BE2C (cell line): Measurements from ENCODE around the gene TBC1D21.

Experiments
- DNase-seq: peaks from one replicate; pipeline ENCODE4 v3.0.0-alpha.2; 2020
- H3K27me3 ChIP-seq: fragments of 250-450 bp; sonication (Bioruptor Pico); 2 replicates; pipeline ENCODE4 v1.5.1; 2020; ENCODE audit warnings: mild to moderate bottlenecking
- H3K36me3 ChIP-seq: fragments of 250-450 bp; sonication (Bioruptor Pico); 2 replicates; pipeline ENCODE4 v1.5.1; 2020; ENCODE audit warnings: mild to moderate bottlenecking
- H3K4me1 ChIP-seq: fragments of 250-450 bp; sonication (Bioruptor Pico); 2 replicates; pipeline ENCODE4 v1.5.1; 2020
- H3K4me3 ChIP-seq: 2 replicates; pipeline ENCODE4 v1.5.1; 2011; ENCODE audit warnings: low read depth, low read length
- H3K9me3 ChIP-seq: fragments of 250-450 bp; sonication (Bioruptor Pico); 2 replicates; pipeline ENCODE4 v1.5.1; 2020
- TF ChIP-seq, protein P1 (sequence below): IDR thresholded peaks from 2 replicates; pipeline ENCODE4 v1.5.1; 2012; ENCODE audit warnings: mild to moderate bottlenecking, low read depth, low read length

Gene TBC1D21

DNA sequence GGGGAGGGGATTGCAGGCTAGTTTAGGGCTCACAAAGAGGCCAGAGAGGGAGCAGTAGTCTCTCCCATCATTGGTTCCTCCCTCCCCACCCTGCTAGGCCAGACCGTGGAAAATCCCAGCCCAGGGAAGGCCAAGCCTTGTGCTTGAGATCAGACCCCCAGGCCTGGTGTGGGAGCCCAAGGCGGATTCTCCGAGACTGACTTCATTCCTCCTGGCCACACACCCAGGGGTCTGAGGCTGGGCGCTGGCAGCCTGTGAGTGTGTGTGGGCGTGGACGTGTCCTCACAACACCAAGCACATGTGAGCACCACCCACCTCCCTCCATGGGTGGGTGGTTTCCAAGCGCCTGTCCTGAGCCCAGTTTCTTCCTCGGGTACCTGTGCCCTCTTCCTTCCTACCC, 57.0 kb downstream of the TBC1D21 start:
- peaks cover 11% of the 10 kb centered on the region for H3K4me1 ChIP-seq

DNA sequence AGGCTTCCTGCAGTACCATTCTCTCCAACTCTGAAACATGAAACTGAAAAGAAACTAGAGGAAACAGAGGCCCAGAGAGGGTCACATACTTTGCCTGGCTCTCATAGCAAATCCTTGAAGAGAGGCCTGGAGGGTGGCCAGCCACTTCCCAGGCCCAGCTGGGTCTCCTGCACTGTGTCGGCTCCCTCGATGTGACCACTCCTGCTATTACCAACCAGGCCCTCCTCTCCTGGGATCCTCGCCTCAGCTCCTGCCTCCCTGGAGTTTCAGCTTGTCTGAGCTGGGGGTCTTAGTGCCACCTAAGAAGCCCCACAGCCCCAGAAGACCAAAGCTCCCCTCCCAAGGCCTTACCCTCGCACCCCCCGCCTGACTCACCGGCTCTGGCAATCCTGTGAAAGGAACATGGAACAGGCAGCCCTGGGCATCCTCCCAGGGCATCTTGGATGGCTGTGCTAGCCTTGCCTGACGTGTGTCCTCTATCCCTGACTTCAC, 57.5 kb downstream of the TBC1D21 start:
- TF ChIP-seq, protein P1, sequence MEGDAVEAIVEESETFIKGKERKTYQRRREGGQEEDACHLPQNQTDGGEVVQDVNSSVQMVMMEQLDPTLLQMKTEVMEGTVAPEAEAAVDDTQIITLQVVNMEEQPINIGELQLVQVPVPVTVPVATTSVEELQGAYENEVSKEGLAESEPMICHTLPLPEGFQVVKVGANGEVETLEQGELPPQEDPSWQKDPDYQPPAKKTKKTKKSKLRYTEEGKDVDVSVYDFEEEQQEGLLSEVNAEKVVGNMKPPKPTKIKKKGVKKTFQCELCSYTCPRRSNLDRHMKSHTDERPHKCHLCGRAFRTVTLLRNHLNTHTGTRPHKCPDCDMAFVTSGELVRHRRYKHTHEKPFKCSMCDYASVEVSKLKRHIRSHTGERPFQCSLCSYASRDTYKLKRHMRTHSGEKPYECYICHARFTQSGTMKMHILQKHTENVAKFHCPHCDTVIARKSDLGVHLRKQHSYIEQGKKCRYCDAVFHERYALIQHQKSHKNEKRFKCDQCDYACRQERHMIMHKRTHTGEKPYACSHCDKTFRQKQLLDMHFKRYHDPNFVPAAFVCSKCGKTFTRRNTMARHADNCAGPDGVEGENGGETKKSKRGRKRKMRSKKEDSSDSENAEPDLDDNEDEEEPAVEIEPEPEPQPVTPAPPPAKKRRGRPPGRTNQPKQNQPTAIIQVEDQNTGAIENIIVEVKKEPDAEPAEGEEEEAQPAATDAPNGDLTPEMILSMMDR = no peak
- no peaks in the 10 kb centered on the region for H3K36me3 ChIP-seq

More for the DNA sequence above, 57.0 kb downstream of the TBC1D21 start:
- H3K27me3 ChIP-seq = peaks cover 16% of the 10 kb centered on the region
- no peaks in the 10 kb centered on the region for H3K36me3 ChIP-seq
- TF ChIP-seq, protein P1 = no peak
- no peak for DNase-seq
- H3K9me3 ChIP-seq = no peaks in the 10 kb centered on the region
- no peak overlapping the region for H3K4me3 ChIP-seq

DNA sequence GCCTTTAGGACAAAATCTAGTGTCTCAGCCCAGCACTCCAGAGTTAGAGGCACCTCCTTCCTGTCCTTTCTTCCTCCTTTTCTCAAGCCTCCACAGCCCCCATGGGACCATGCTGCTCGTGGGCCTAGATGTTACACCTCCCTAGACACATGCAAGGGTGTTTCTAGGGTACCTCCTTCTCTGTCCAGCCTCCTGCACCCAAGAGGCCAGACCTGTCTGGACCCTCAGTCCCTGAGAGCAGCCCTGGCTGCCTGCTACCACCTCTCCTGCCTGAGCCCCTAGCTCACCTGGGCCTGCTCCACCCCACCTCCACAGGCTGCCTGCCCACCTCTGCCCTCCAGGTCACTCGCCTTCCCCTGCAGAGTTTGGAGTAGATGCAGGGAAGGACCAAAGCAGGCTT, 58.1 kb downstream of the TBC1D21 start:
- H3K36me3 ChIP-seq = no peaks in the 10 kb centered on the region
- no peaks in the 10 kb centered on the region for H3K9me3 ChIP-seq
- DNase-seq = no peak
- H3K4me1 ChIP-seq = peaks cover 10% of the 10 kb centered on the region
- TF ChIP-seq, protein P1 = no peak
- H3K27me3 ChIP-seq = peaks cover 16% of the 10 kb centered on the region
- no peak overlapping the region for H3K4me3 ChIP-seq

More for the DNA sequence above, 57.5 kb downstream of the TBC1D21 start:
- H3K4me3 ChIP-seq = no peak overlapping the region
- H3K27me3 ChIP-seq = peaks cover 16% of the 10 kb centered on the region
- H3K9me3 ChIP-seq = no peaks in the 10 kb centered on the region
- peaks cover 11% of the 10 kb centered on the region for H3K4me1 ChIP-seq
- DNase-seq = no peak

DNA sequence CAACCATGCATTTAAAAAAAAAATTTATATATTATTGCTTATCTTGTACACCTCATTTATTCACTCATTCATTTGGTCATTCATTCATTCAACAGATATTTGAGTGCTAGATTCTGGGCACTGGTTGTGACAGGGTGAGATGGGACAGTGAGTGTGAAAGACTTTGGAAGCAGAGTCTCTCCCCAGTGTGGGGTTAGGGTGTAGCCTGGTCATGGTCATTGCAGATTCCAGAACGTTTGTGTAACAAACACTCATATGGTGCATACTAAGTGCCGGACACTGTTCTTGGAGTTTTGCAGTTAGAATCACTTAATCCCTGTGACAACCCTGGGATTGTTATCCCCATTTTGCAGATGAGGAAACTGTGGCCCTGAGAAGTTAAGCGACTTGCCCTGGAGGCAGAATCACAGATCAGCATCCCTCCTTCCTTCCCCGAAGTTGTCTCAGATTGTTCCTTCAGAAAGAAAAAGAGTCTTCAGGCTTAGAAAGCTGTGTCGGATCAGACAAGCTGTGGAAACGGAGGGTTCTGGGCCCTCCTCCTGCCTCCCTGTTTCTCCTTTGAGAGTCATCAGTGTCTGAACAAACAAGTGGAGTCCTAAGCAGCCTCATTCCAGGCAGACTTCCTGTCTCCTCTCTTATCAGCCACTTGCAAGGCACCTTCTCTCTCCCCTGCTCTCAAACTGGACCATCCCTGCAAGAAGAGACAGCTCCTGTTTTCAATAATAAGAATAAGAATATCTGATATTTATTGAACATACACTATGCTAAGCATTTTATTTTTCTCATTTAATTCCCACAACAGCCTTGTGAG, 59.2 kb downstream of the TBC1D21 start:
- DNase-seq = no peak
- peaks cover 10% of the 10 kb centered on the region for H3K4me1 ChIP-seq
- TF ChIP-seq, protein P1 = no peak

DNA sequence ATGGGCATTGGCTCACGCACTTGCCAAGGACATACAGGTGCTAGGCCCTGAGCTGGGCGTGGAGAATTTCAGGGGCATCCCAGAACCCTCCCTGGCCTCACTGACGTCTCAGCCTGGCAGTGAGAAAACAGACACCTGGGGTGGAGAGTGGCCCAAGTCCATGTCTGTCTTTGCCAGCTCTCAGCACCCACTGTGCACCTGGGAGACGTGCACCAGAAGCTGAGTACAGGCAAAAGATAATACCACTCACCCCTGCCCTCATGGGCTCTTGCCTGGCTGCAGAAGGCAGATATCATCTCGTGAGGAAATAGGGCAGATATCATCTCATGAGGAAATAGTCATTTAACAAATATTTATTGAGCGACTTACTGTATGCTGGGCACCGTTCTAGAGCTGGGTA, 60.9 kb downstream of the TBC1D21 start:
- Histone ChIP-seq H3K27me3 (no peaks in the 10 kb centered on the region), H3K4me1 (peaks cover 11% of the 10 kb centered on the region), H3K36me3 (no peaks in the 10 kb centered on the region), H3K4me3 (no peak overlapping the region), H3K9me3 (no peaks in the 10 kb centered on the region)
- DNase-seq = no peak
- TF ChIP-seq, protein P1 = no peak

More for the DNA sequence above, 59.2 kb downstream of the TBC1D21 start:
- H3K36me3 ChIP-seq = no peaks in the 10 kb centered on the region
- peaks cover 6% of the 10 kb centered on the region for H3K27me3 ChIP-seq
- no peak overlapping the region for H3K4me3 ChIP-seq
- no peaks in the 10 kb centered on the region for H3K9me3 ChIP-seq

DNA sequence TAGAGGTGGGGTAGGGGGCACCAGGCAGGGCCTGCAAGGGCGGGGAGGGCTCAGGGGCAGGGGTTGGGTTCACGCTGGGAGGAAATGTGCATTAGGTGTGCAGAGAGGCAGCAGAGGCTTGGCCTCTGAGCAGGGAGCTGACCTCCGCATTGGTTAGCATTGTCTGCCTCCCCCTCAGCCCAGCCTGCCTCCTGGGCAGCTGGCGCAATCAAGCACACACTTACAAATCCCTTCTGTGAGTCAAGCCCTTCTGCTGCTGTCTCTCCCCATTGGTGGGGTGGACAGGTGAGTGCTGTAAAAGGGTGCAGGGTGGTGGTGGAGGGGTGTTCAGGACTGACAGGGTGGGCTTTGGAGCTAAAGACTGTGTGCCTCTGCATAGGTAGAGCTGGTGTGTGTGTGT, 62.2 kb downstream of the TBC1D21 start:
- peaks cover 24% of the 10 kb centered on the region for H3K4me1 ChIP-seq
- DNase-seq = no peak

More for the DNA sequence above, 62.2 kb downstream of the TBC1D21 start:
- Histone ChIP-seq H3K36me3 (no peaks in the 10 kb centered on the region), H3K27me3 (no peaks in the 10 kb centered on the region), H3K9me3 (no peaks in the 10 kb centered on the region), H3K4me3 (no peak overlapping the region)
- TF ChIP-seq, protein P1 = no peak
